Endothelial cell of umbilical vein (primary cell): Measurements from ENCODE around the gene DNMT3L. TPM values are rescaled to one million over a fixed set of nuclear protein-coding genes. Genes with fewer than 3 reads are reported as not detected.
A peak's percentile ranks its signal among the peaks of the same experiment; 100 is the strongest.

Experiments used
- BruUV-seq: library from RNA; stranded (reverse); fragments of 400-500 nt; replicated peaks from 2 replicates; lab custom pipeline; 2021; lab: Mats Ljungman, UMichigan
- CTCF ChIA-PET: fragments of 300-600, 350-600 bp; sonication (Branson Sonifier 250); formaldehyde crosslinking; loops from one replicate; lab custom pipeline; 2021; ENCODE audit warnings: antibody characterized with exemption, inconsistent platforms; lab: Charles Lee
- POLR2A ChIA-PET: fragments of 300-600, 350-600 bp; sonication (Branson Sonifier 250); formaldehyde crosslinking; loops from one replicate; lab custom pipeline; 2021; ENCODE audit warnings: antibody characterized with exemption, inconsistent platforms; lab: Charles Lee
- DNase-seq: peaks from one replicate; pipeline ENCODE4 v3.0.0-alpha.2; 2011; ENCODE audit warnings: low read depth, low spot score
- FAIRE-seq: peaks from 2 replicates; lab custom pipeline; 2011; peaks lifted over from hg19 to GRCh38; lab: Jason Lieb, UNC
- H2AFZ ChIP-seq: 2 replicates; pipeline ENCODE4 v1.6.0; 2012; ENCODE audit warnings: low read depth, low read length, control low read depth, inconsistent platforms
- H3K27ac ChIP-seq: 2 replicates; pipeline ENCODE4 v1.5.1; 2011; ENCODE audit warnings: low read depth, mild to moderate bottlenecking, control low read depth, low read length, moderate library complexity; ENCODE audit not compliant: insufficient read depth
- H3K27me3 ChIP-seq, 2 experiments: 2 replicates each; pipeline versions ENCODE4 v1.6.0 to v1.6.1; 2011; ENCODE audit warnings: low read length in 2 of 2, mixed read lengths in 1 of 2; ENCODE audit not compliant: control insufficient read depth in 2 of 2, insufficient read depth in 2 of 2
- H3K36me3 ChIP-seq, 2 experiments: 2 replicates in 1 of 2; 3 replicates in 1 of 2; pipeline ENCODE4 v1.5.1; 2011; ENCODE audit warnings: low read length in 2 of 2, mild to moderate bottlenecking in 1 of 2, moderate library complexity in 1 of 2; ENCODE audit not compliant: control insufficient read depth in 2 of 2, insufficient read depth in 2 of 2; ENCODE audit errors: extremely low read depth in 1 of 2
- H3K4me1 ChIP-seq: 3 replicates; pipeline ENCODE4 v1.5.1; 2011; ENCODE audit warnings: mild to moderate bottlenecking, low read length; ENCODE audit not compliant: control insufficient read depth, insufficient read depth; ENCODE audit errors: extremely low read depth
- H3K4me2 ChIP-seq: 2 replicates; pipeline ENCODE4 v1.6.1; 2011; ENCODE audit warnings: low read length, control low read depth, mixed read lengths; ENCODE audit not compliant: insufficient read depth
- H3K4me3 ChIP-seq, 3 experiments: fragments of 200-600 bp in 1 of 3; sonication (generic), shearing (Covaris generic) in 1 of 3; replicated peaks in 1 of 3; 2 replicates each; pipeline ENCODE4 v1.5.1; 2011 to 2016; ENCODE audit warnings: control low read depth in 3 of 3, low read length in 3 of 3, mild to moderate bottlenecking in 2 of 3, inconsistent platforms in 1 of 3, low read depth in 1 of 3, moderate library complexity in 1 of 3; ENCODE audit not compliant: insufficient read depth in 1 of 3
- H3K79me2 ChIP-seq: 2 replicates; pipeline ENCODE4 v1.6.0; 2012; ENCODE audit warnings: low read length, inconsistent platforms; ENCODE audit not compliant: control insufficient read depth, insufficient read depth
- H3K9ac ChIP-seq: replicated peaks from 2 replicates; pipeline ENCODE3; 2011; ENCODE audit warnings: low read length, control low read depth; ENCODE audit not compliant: insufficient read depth; ENCODE audit errors: extremely low read depth
- H3K9me1 ChIP-seq: replicated peaks from 3 replicates; pipeline ENCODE4 v1.6.0; 2011; ENCODE audit warnings: mild to moderate bottlenecking, low read length; ENCODE audit not compliant: control insufficient read depth, insufficient read depth; ENCODE audit errors: extremely low read depth
- H3K9me3 ChIP-seq: replicated peaks from 2 replicates; pipeline ENCODE4 v1.5.1; 2012; ENCODE audit warnings: low read length, inconsistent platforms; ENCODE audit not compliant: control insufficient read depth, insufficient read depth
- H4K20me1 ChIP-seq: replicated peaks from 2 replicates; pipeline ENCODE3; 2011; ENCODE audit warnings: mild to moderate bottlenecking, low read length; ENCODE audit not compliant: control insufficient read depth, insufficient read depth; ENCODE audit errors: extremely low read depth
- CTCF ChIP-seq, 2 donors: IDR thresholded peaks; 1 replicate in 1 of 2; 2 replicates in 1 of 2; pipeline ENCODE4 v1.5.1; 2011; ENCODE audit warnings: low read length in 2 of 2, mild to moderate bottlenecking in 2 of 2, moderate library complexity in 2 of 2, control low read depth in 1 of 2, inconsistent platforms in 1 of 2, low read depth in 1 of 2; ENCODE audit not compliant: insufficient read depth in 1 of 2; ENCODE audit errors: extremely low read depth in 1 of 2
- EZH2 ChIP-seq: IDR thresholded peaks from 2 replicates; pipeline ENCODE4 v1.6.1; 2012; ENCODE audit warnings: borderline replicate concordance, low read depth, mild to moderate bottlenecking, moderate library complexity, low read length, inconsistent platforms; ENCODE audit not compliant: severe bottlenecking
- FOS ChIP-seq: IDR thresholded peaks from 2 replicates; pipeline ENCODE4 v1.6.1; 2011; ENCODE audit warnings: mild to moderate bottlenecking, low read length, moderate library complexity, borderline replicate concordance; ENCODE audit not compliant: insufficient read depth
- GATA2 ChIP-seq: IDR thresholded peaks from 2 replicates; pipeline ENCODE4 v1.7.0; 2011; ENCODE audit warnings: low read depth, mild to moderate bottlenecking, moderate library complexity, mixed read lengths, low read length; ENCODE audit not compliant: insufficient read length, insufficient read depth
- JUN ChIP-seq: IDR thresholded peaks from 2 replicates; pipeline ENCODE4 v1.6.1; 2011; ENCODE audit warnings: borderline replicate concordance, low read depth; ENCODE audit not compliant: insufficient read length, insufficient read depth
- MAX ChIP-seq: IDR thresholded peaks from 2 replicates; pipeline ENCODE4 v1.6.1; 2011; ENCODE audit not compliant: insufficient read depth, insufficient read length
- MYC ChIP-seq: IDR thresholded peaks from one replicate; pipeline ENCODE4 v1.6.1; 2011; ENCODE audit warnings: mild to moderate bottlenecking, low read depth, low read length
- POLR2A ChIP-seq: IDR thresholded peaks from 2 replicates; pipeline ENCODE4 v1.6.1; 2012; ENCODE audit warnings: low read depth, mild to moderate bottlenecking, control low read depth, low read length
- POLR2AphosphoS5 ChIP-seq: IDR thresholded peaks from 2 replicates; pipeline ENCODE4 v1.6.1; 2012; ENCODE audit warnings: low read depth, mild to moderate bottlenecking, control low read depth, low read length, moderate library complexity; ENCODE audit not compliant: insufficient read depth
- dilution Hi-C: fragments of 300-500 bp; cut with MboI; formaldehyde crosslinking; loops from one replicate; pipeline ENCODE4 v1.15.0; 2019; ENCODE audit warnings: low sequenced_read_pairs; ENCODE audit not compliant: extremely low pct_ligation_motif_present
- intact Hi-C: fragments of 100-400 bp; cut with micrococcal nuclease; formaldehyde crosslinking; loops from one replicate; pipeline ENCODE4 v1.10.0; 2022
- polyA plus RNA-seq, 4 experiments: library from polyadenylated mRNA; depleted of rRNA in 3 of 4; stranded (reverse) in 3 of 4; unstranded in 1 of 4; fragments of >200 nt; gene quantifications; 2 replicates each; pipeline versions ENCODE4 v1.2.1 to v1.2.3, GENCODE V29; 2011 to 2012; ENCODE audit warnings: missing spikeins in 1 of 4
- total RNA-seq: library from RNA; stranded (reverse); gene quantifications from 2 replicates; pipeline ENCODE4 v1.2.3, GENCODE V29; 2021

DNMT3L gene
- total and polyA plus RNA-seq, 2 donors (not counting 3 experiments of a cell fraction or from before 2014, with no cell fraction given) = not detected

- Histone ChIP-seq H3K79me2 (peaks cover 39% of the 10 kb centered on the region), H3K4me2 (peak overlapping the region; percentile 77), H3K9ac (peak overlapping the region; percentile 79), H3K4me1 (peaks cover 19% of the 10 kb centered on the region), H3K27ac (peak overlapping the region; percentile 68), H4K20me1 (no peaks in the 10 kb centered on the region), H3K9me3 (no peaks in the 10 kb centered on the region), H2AFZ (peak overlapping the region; percentile 14), H3K4me3 (peak overlapping the region; percentile 57 to 82 (median 65)), H3K9me1 (no peaks in the 10 kb centered on the region), H3K27me3 (no peaks in the 10 kb centered on the region), H3K36me3 (no peaks in the 10 kb centered on the region)
- ChIA-PET POLR2A (no interaction called here), CTCF (interaction anchor here (1.0 to 1.2 kb wide), 3 partner anchors 26 to 493 kb away, joined by 3 read pairs; no protein-coding TSS in a partner anchor)
- TF ChIP-seq GATA2 (no peak), POLR2A (peak; percentile 64), EZH2 (no peak), MAX (no peak), JUN (no peak), FOS (no peak), MYC (no peak), POLR2AphosphoS5 (peak; percentile 59), CTCF (IDR thresholded peaks at IDR 0.05; ENCODE audit: extremely low read depth in 1 of 2, insufficient read depth in 1 of 2, low read depth in 1 of 2, low read length in 2 of 2) (no peak)
- FAIRE-seq = peak; percentile 42
- DNase-seq = peak; percentile 53
- dilution Hi-C loops = no loop called here
- intact Hi-C loops = no loop called here
- no TSS peak for BruUV-seq
Measured at GRCh38 chr21:44300262-44300959, 38.7 kb upstream of the DNMT3L start.
